ENCODE measurements around the gene CD247. TPM values are rescaled to one million over a fixed set of nuclear protein-coding genes. Genes with fewer than 3 reads are reported as not detected.
"Not testable (repeated sequence)": the region's sequence is repeated elsewhere in the genome, so short reads cannot be mapped to it uniquely, and the experiment has no call there.

The CD247 gene
- total and polyA plus RNA-seq, 2 of the 4 experiments (the other 2 are of a cell fraction), result not detected

- TF ChIP-seq BHLHE40 (IDR thresholded peaks at IDR 0.05; ENCODE audit: low read depth, low read length), result no peak
Observed at GRCh38 chr1:167555971-167556714, 37.8 kb upstream of the CD247 start (continued).

- H3K56ac ChIP-seq (ENCODE audit: extremely low read depth, insufficient read depth, low read length); DNase-seq; H2AFZ ChIP-seq (replicated peaks; ENCODE audit: low read length, poor library complexity); H3K23ac ChIP-seq (ENCODE audit: low read depth, low read length); in situ Hi-C loops (cut with MboI; ENCODE audit: low sequenced_read_pairs); H3K27me3 ChIP-seq (ENCODE audit: control insufficient read depth, insufficient read depth, low read length); H4K91ac ChIP-seq (ENCODE audit: insufficient read depth, low read depth, low read length); H3K9me3 ChIP-seq (ENCODE audit: control insufficient read depth, insufficient read depth, low read length); H3K36me3 ChIP-seq (ENCODE audit: control insufficient read depth, insufficient read depth, low read length); H3K4ac ChIP-seq (ENCODE audit: low read depth, low read length); BruUV-seq (replicated peaks); H3K4me1 ChIP-seq (ENCODE audit: control insufficient read depth, insufficient read depth, low read length); dilution Hi-C loops (cut with HindIII; ENCODE audit: low sequenced_read_pairs, unreplicated experiment); H3K4me2 ChIP-seq (ENCODE audit: low read depth, low read length); H3K79me1 ChIP-seq (ENCODE audit: low read depth in 1 of 2, low read length in 2 of 2); H3K4me3 ChIP-seq (ENCODE audit: insufficient read depth, low read depth, low read length); H3K27ac ChIP-seq (ENCODE audit: insufficient read depth, low read length); H4K5ac ChIP-seq (ENCODE audit: low read depth, low read length); H2AK9ac ChIP-seq (replicated peaks; ENCODE audit: low read depth, low read length, poor library complexity); POLR2A ChIA-PET (ENCODE audit: unreplicated experiment); H4K20me1 ChIP-seq (ENCODE audit: insufficient read depth, low read length); H2BK5ac ChIP-seq (ENCODE audit: low read depth, low read length, poor library complexity, severe bottlenecking); ATAC-seq (ENCODE audit: low read depth); H2BK20ac ChIP-seq (ENCODE audit: low read depth, low read length); H3K9me1 ChIP-seq (ENCODE audit: insufficient read depth, low read length); H2BK15ac ChIP-seq (ENCODE audit: low read depth, low read length); intact Hi-C loops (cut with micrococcal nuclease); H3K9ac ChIP-seq (ENCODE audit: low read depth, low read length); H2BK120ac ChIP-seq (ENCODE audit: low read depth, low read length); H3K18ac ChIP-seq (ENCODE audit: low read depth, low read length); H2AK5ac ChIP-seq (ENCODE audit: low read depth, low read length); H3K14ac ChIP-seq (replicated peaks; ENCODE audit: low read depth, low read length); H4K8ac ChIP-seq (ENCODE audit: low read depth in 2 of 2, low read length in 2 of 2): not testable (repeated sequence)
- CTCF ChIA-PET, result interaction anchor here (0.5 to 2.4 kb wide), 4 partner anchors 10 to 418 kb away, joined by 3 to 7 read pairs (median 4); no protein-coding TSS in a partner anchor
- no CpG with 5 or more reads among the region's 1 CpG for WGBS, 2 experiments (ENCODE audit: extremely low coverage in 2 of 2, insufficient read length in 1 of 2)
Observed at GRCh38 chr1:167555072-167555471, 36.7 kb upstream of the CD247 start.
